CD14-positive monocyte (primary cell): ENCODE results near the gene LKAAEAR1. TPM values are rescaled to one million over a fixed set of nuclear protein-coding genes. Genes with fewer than 3 reads are reported as not detected.

ENCODE experiments used
- DNase-seq, 3 donors: peaks; one replicate each; pipeline ENCODE4 v3.0.0-alpha.2; 2011 to 2022
- H2AFZ ChIP-seq: 2 replicates; pipeline ENCODE4 v1.6.0; 2012; ENCODE audit warnings: mild to moderate bottlenecking, low read depth, low read length, inconsistent platforms; ENCODE audit not compliant: insufficient read depth, poor library complexity, severe bottlenecking
- H3K27ac ChIP-seq, 2 donors: 1 replicate in 1 of 2; 2 replicates in 1 of 2; pipeline ENCODE4 v1.5.1; 2012 to 2013; ENCODE audit warnings: low read length in 2 of 2, control low read depth in 1 of 2, inconsistent platforms in 1 of 2, low read depth in 1 of 2, mild to moderate bottlenecking in 1 of 2
- H3K27me3 ChIP-seq, 2 donors: one replicate each; pipeline versions ENCODE4 v1.6.0 to v1.6.1; 2011 to 2013; ENCODE audit warnings: low read length in 2 of 2; ENCODE audit not compliant: control insufficient read depth in 2 of 2, insufficient read depth in 2 of 2
- H3K36me3 ChIP-seq, 2 donors: replicated peaks in 1 of 2; 1 replicate in 1 of 2; 2 replicates in 1 of 2; pipeline versions ENCODE4 v1.5.1 to v1.6.1; 2012 to 2013; ENCODE audit warnings: low read length in 2 of 2, control low read depth in 1 of 2, inconsistent platforms in 1 of 2, mild to moderate bottlenecking in 1 of 2; ENCODE audit not compliant: insufficient read depth in 2 of 2, control insufficient read depth in 1 of 2
- H3K4me1 ChIP-seq, 2 donors: 1 replicate in 1 of 2; 2 replicates in 1 of 2; pipeline versions ENCODE4 v1.5.1 to v1.6.1; 2012 to 2013; ENCODE audit warnings: low read length in 2 of 2, control low read depth in 1 of 2, inconsistent platforms in 1 of 2, mild to moderate bottlenecking in 1 of 2, moderate library complexity in 1 of 2; ENCODE audit not compliant: insufficient read depth in 2 of 2, control insufficient read depth in 1 of 2
- H3K4me2 ChIP-seq: replicated peaks from 2 replicates; pipeline ENCODE3; 2012; ENCODE audit warnings: low read length, moderate library complexity, mild to moderate bottlenecking; ENCODE audit not compliant: poor library complexity, severe bottlenecking; ENCODE audit errors: extremely low read depth
- H3K4me3 ChIP-seq, 3 experiments: fragments of 200-600 bp in 1 of 3; sonication (generic) in 1 of 3; replicated peaks in 1 of 3; 1 replicate in 2 of 3; 2 replicates in 1 of 3; pipeline ENCODE4 v1.5.1; 2011 to 2013; ENCODE audit warnings: low read length in 3 of 3, mild to moderate bottlenecking in 3 of 3, control low read depth in 2 of 3, low read depth in 2 of 3, inconsistent platforms in 1 of 3, moderate library complexity in 1 of 3
- H3K79me2 ChIP-seq: 2 replicates; pipeline ENCODE4 v1.6.0; 2012; ENCODE audit warnings: mild to moderate bottlenecking, control low read depth, inconsistent platforms, low read length, moderate library complexity; ENCODE audit not compliant: insufficient read depth
- H3K9ac ChIP-seq: 2 replicates; pipeline ENCODE4 v1.6.0; 2017; ENCODE audit warnings: low read length, mild to moderate bottlenecking; ENCODE audit not compliant: insufficient read depth, poor library complexity, severe bottlenecking
- H3K9me3 ChIP-seq, 2 donors: replicated peaks in 1 of 2; 1 replicate in 1 of 2; 2 replicates in 1 of 2; pipeline versions ENCODE4 v1.5.1 to v1.6.1; 2012 to 2013; ENCODE audit warnings: low read length in 2 of 2, control low read depth in 1 of 2; ENCODE audit not compliant: control insufficient read depth in 1 of 2, insufficient read depth in 1 of 2
- H4K20me1 ChIP-seq: 2 replicates; pipeline ENCODE4 v1.6.0; 2012; ENCODE audit warnings: mild to moderate bottlenecking, low read length, control low read depth, moderate library complexity; ENCODE audit not compliant: insufficient read depth
- H3K27ac Mint-ChIP-seq, 7 donors: one replicate each; pipeline ENCODE4 v1.8.0; 2020; ENCODE audit warnings: mild to moderate bottlenecking in 7 of 7, mixed read lengths in 7 of 7, moderate library complexity in 6 of 7, inconsistent platforms in 2 of 7
- H3K27me3 Mint-ChIP-seq, 3 donors: one replicate each; pipeline ENCODE4 v1.8.0; 2021 to 2022; ENCODE audit warnings: low read depth in 3 of 3, mild to moderate bottlenecking in 3 of 3, mixed read lengths in 3 of 3, moderate library complexity in 3 of 3, inconsistent platforms in 1 of 3
- H3K36me3 Mint-ChIP-seq, 2 donors: one replicate each; pipeline ENCODE4 v1.8.0; 2020; ENCODE audit warnings: mixed read lengths in 2 of 2, inconsistent platforms in 1 of 2, mild to moderate bottlenecking in 1 of 2
- H3K4me1 Mint-ChIP-seq: one replicate; pipeline ENCODE4 v1.8.0; 2020; ENCODE audit warnings: mild to moderate bottlenecking, mixed read lengths
- H3K4me3 Mint-ChIP-seq, 2 donors: one replicate each; pipeline ENCODE4 v1.8.0; 2020; ENCODE audit warnings: mild to moderate bottlenecking in 2 of 2, mixed read lengths in 2 of 2, moderate library complexity in 1 of 2
- H3K9me3 Mint-ChIP-seq, 7 donors: one replicate each; pipeline ENCODE4 v1.8.0; 2020 to 2022; ENCODE audit warnings: mixed read lengths in 7 of 7, mild to moderate bottlenecking in 6 of 7, moderate library complexity in 6 of 7, inconsistent platforms in 2 of 7
- WGBS: methylation state at CpG from one replicate; pipeline ENCODE4 v1.1.5; 2013; ENCODE audit warnings: missing lambda C conversion rate; ENCODE audit not compliant: insufficient coverage; 5-methylcytosine and 5-hydroxymethylcytosine counted together
- intact Hi-C, 2 donors: fragments of 100-400 bp; cut with micrococcal nuclease; formaldehyde crosslinking; loops; one replicate each; pipeline versions ENCODE4 v1.15.0 to v1.15.1; 2023
- polyA plus RNA-seq, 3 donors: library from polyadenylated mRNA; depleted of rRNA in 1 of 3; unstranded in 2 of 3; stranded (reverse) in 1 of 3; fragments of 300-500 nt in 2 of 3; fragments of >200 nt in 1 of 3; fragmentation: Illumina TruSeq in 2 of 3; gene quantifications; 1 replicate in 2 of 3; 2 replicates in 1 of 3; pipeline ENCODE4 v1.2.3, GENCODE V29; 2012 to 2021
- TF ChIP-seq, protein P1 (sequence below): fragments of 200-600 bp; IDR thresholded peaks from one replicate; pipeline ENCODE4 v1.8.0; 2022; ENCODE audit warnings: antibody characterized with exemption, mild to moderate bottlenecking

The LKAAEAR1 gene
- polyA plus RNA-seq, 3 donors, result 0.61 to 0.86 (median 0.64) TPM

- Mint-ChIP-seq H3K4me1 (peaks cover 6% of the 10 kb centered on the region), H3K27me3 (peaks cover 4 to 9% (median 8%) of the 10 kb centered on the region in 3 donors), H3K27ac (no peak overlapping the region), H3K9me3 (no peaks in the 10 kb centered on the region), H3K36me3 (no peaks in the 10 kb centered on the region), H3K4me3 (no peak overlapping the region)
- Histone ChIP-seq H3K9me3 (no peaks in the 10 kb centered on the region), H3K27me3 (no peaks in the 10 kb centered on the region), H3K36me3 (no peaks in the 10 kb centered on the region), H4K20me1 (no peaks in the 10 kb centered on the region), H3K27ac (no peak overlapping the region), H2AFZ (no peak overlapping the region), H3K9ac (no peak overlapping the region), H3K4me2 (no peak overlapping the region), H3K79me2 (no peaks in the 10 kb centered on the region), H3K4me1 (peaks cover 5 to 6% of the 10 kb centered on the region in 2 donors), H3K4me3 (no peak overlapping the region)
- no peak for DNase-seq
- intact Hi-C loops, result no loop called here
- TF ChIP-seq, protein P1, sequence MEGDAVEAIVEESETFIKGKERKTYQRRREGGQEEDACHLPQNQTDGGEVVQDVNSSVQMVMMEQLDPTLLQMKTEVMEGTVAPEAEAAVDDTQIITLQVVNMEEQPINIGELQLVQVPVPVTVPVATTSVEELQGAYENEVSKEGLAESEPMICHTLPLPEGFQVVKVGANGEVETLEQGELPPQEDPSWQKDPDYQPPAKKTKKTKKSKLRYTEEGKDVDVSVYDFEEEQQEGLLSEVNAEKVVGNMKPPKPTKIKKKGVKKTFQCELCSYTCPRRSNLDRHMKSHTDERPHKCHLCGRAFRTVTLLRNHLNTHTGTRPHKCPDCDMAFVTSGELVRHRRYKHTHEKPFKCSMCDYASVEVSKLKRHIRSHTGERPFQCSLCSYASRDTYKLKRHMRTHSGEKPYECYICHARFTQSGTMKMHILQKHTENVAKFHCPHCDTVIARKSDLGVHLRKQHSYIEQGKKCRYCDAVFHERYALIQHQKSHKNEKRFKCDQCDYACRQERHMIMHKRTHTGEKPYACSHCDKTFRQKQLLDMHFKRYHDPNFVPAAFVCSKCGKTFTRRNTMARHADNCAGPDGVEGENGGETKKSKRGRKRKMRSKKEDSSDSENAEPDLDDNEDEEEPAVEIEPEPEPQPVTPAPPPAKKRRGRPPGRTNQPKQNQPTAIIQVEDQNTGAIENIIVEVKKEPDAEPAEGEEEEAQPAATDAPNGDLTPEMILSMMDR, result no peak
- 92% methylated on average over 7 of the region's 14 CpGs for WGBS
These were observed 31.1 kb upstream of the LKAAEAR1 start for GRCh38 chr20:64115171-64115911.

GRCh38 chr20:64114356-64114971 is 30.3 kb upstream of the LKAAEAR1 start:
- no peak overlapping the region for H3K27ac ChIP-seq
- Mint-ChIP-seq H3K9me3 (no peaks in the 10 kb centered on the region), H3K36me3 (no peaks in the 10 kb centered on the region), H3K27me3 (peaks cover 4 to 9% (median 6%) of the 10 kb centered on the region in 3 donors), H3K4me3 (no peak overlapping the region), H3K4me1 (no peaks in the 10 kb centered on the region), H3K27ac (no peak overlapping the region)
- H3K79me2 ChIP-seq, result no peaks in the 10 kb centered on the region
- no peaks in the 10 kb centered on the region for H3K36me3 ChIP-seq
- H3K27me3 ChIP-seq, result no peaks in the 10 kb centered on the region
- no peak overlapping the region for H3K9ac ChIP-seq
- H3K4me2 ChIP-seq, result no peak overlapping the region
- H3K4me3 ChIP-seq, result no peak overlapping the region
- no peaks in the 10 kb centered on the region for H3K9me3 ChIP-seq
- H4K20me1 ChIP-seq, result no peaks in the 10 kb centered on the region
- TF ChIP-seq, protein P1, result no peak
- intact Hi-C loops, result no loop called here
- WGBS, result 97% methylated on average over 14 of the region's 14 CpGs
- H3K4me1 ChIP-seq, result no peaks in the 10 kb centered on the region
- no peak for DNase-seq
- no peak overlapping the region for H2AFZ ChIP-seq
